HCT116 (cell line): Measurements from ENCODE around the gene ARL15.

Source experiments
- CEBPB ChIP-seq: IDR thresholded peaks from 2 replicates; pipeline ENCODE4 v1.6.1; 2012; ENCODE audit warnings: low read depth
- ELF1 ChIP-seq: IDR thresholded peaks from 2 replicates; pipeline ENCODE4 v1.6.1; 2012; ENCODE audit warnings: low read depth, borderline replicate concordance
- EZH2 ChIP-seq: fragments of 200-600 bp; sonication (generic); IDR thresholded peaks from 2 replicates; pipeline ENCODE4 v1.6.1; 2017; ENCODE audit warnings: antibody characterized with exemption, mixed run types
- EZH2phosphoT487 ChIP-seq: fragments of 200-600 bp; IDR thresholded peaks from 2 replicates; pipeline ENCODE4 v1.6.1; 2018; ENCODE audit warnings: antibody characterized with exemption, borderline replicate concordance
- JUND ChIP-seq: IDR thresholded peaks from 2 replicates; pipeline ENCODE4 v1.6.1; 2012
- POLR2A ChIP-seq: IDR thresholded peaks from 2 replicates; pipeline ENCODE4 v1.7.0; 2011; ENCODE audit warnings: borderline replicate concordance; ENCODE audit not compliant: insufficient read depth, insufficient read length; ENCODE audit errors: extremely low read depth
- RAD21 ChIP-seq: IDR thresholded peaks from 2 replicates; pipeline ENCODE4 v1.6.1; 2012; ENCODE audit warnings: low read depth, mild to moderate bottlenecking
- SIN3A ChIP-seq: IDR thresholded peaks from 2 replicates; pipeline ENCODE4 v1.6.1; 2012; ENCODE audit warnings: low read depth
- SP1 ChIP-seq: IDR thresholded peaks from 2 replicates; pipeline ENCODE4 v1.6.1; 2012; ENCODE audit warnings: low read depth
- SRF ChIP-seq: IDR thresholded peaks from 2 replicates; pipeline ENCODE4 v1.6.1; 2012; ENCODE audit warnings: low read depth
- TF ChIP-seq, protein P1 (sequence below), 3 experiments: fragments of 200-600 bp in 1 of 3; sonication (generic) in 1 of 3; IDR thresholded peaks in 2 of 3; conservative IDR thresholded peaks in 1 of 3; 2 replicates each; pipeline ENCODE4 v1.5.1; 2012 to 2017; ENCODE audit warnings: low read depth in 2 of 3, low read length in 2 of 3, antibody characterized with exemption in 1 of 3, borderline replicate concordance in 1 of 3, control low read depth in 1 of 3, mild to moderate bottlenecking in 1 of 3, mixed read lengths in 1 of 3, mixed run types in 1 of 3, moderate library complexity in 1 of 3; ENCODE audit not compliant: insufficient read depth in 1 of 3
- TF ChIP-seq, protein P2 (sequence below): IDR thresholded peaks from 2 replicates; pipeline ENCODE4 v1.6.1; 2012

GRCh38 chr5:53983568-53984460 lies 326.6 kb downstream of the ARL15 start:
- TF ChIP-seq, protein P1, sequence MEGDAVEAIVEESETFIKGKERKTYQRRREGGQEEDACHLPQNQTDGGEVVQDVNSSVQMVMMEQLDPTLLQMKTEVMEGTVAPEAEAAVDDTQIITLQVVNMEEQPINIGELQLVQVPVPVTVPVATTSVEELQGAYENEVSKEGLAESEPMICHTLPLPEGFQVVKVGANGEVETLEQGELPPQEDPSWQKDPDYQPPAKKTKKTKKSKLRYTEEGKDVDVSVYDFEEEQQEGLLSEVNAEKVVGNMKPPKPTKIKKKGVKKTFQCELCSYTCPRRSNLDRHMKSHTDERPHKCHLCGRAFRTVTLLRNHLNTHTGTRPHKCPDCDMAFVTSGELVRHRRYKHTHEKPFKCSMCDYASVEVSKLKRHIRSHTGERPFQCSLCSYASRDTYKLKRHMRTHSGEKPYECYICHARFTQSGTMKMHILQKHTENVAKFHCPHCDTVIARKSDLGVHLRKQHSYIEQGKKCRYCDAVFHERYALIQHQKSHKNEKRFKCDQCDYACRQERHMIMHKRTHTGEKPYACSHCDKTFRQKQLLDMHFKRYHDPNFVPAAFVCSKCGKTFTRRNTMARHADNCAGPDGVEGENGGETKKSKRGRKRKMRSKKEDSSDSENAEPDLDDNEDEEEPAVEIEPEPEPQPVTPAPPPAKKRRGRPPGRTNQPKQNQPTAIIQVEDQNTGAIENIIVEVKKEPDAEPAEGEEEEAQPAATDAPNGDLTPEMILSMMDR (IDR thresholded peaks at IDR 0.05 in 2 of 3, conservative IDR thresholded peaks at IDR 0.05 in 1 of 3; ENCODE audit: borderline replicate concordance in 1 of 3, insufficient read depth in 1 of 3, low read depth in 2 of 3, low read length in 2 of 3): no peak
- no peak for TF ChIP-seq POLR2A
- no peak for TF ChIP-seq ELF1
- TF ChIP-seq SP1: no peak
- TF ChIP-seq EZH2: no peak
- no peak for TF ChIP-seq SRF
- no peak for TF ChIP-seq SIN3A
- TF ChIP-seq, protein P2, sequence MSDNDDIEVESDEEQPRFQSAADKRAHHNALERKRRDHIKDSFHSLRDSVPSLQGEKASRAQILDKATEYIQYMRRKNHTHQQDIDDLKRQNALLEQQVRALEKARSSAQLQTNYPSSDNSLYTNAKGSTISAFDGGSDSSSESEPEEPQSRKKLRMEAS: no peak
- TF ChIP-seq CEBPB: no peak
- no peak for TF ChIP-seq JUND
- no peak for TF ChIP-seq EZH2phosphoT487
- TF ChIP-seq RAD21: no peak
